Keratinocyte (primary cell): ENCODE data around the gene NCOA3. TPM values are rescaled to one million over a fixed set of nuclear protein-coding genes. Genes with fewer than 3 reads are reported as not detected.

Source experiments
- DNase-seq: peaks from one replicate; pipeline ENCODE4 v3.0.0-alpha.2; 2011; ENCODE audit warnings: low read depth, missing footprints, low spot score
- FAIRE-seq: peaks from 2 replicates; lab custom pipeline; 2011; peaks lifted over from hg19 to GRCh38; lab: Jason Lieb, UNC
- H2AFZ ChIP-seq: 2 replicates; pipeline ENCODE4 v1.6.0; 2012; ENCODE audit warnings: low read length, control low read depth, inconsistent platforms; ENCODE audit not compliant: control insufficient read depth
- H3K27ac ChIP-seq: 2 replicates; pipeline ENCODE4 v1.5.1; 2011; ENCODE audit warnings: low read length; ENCODE audit not compliant: control insufficient read depth, insufficient read depth
- H3K27me3 ChIP-seq: 3 replicates; pipeline ENCODE4 v1.6.0; 2011; ENCODE audit warnings: low read length; ENCODE audit not compliant: control insufficient read depth, insufficient read depth; ENCODE audit errors: extremely low read depth
- H3K36me3 ChIP-seq, 2 experiments: 2 replicates in 1 of 2; 3 replicates in 1 of 2; pipeline ENCODE4 v1.5.1; 2011; ENCODE audit warnings: low read length in 2 of 2, mild to moderate bottlenecking in 1 of 2; ENCODE audit not compliant: control insufficient read depth in 2 of 2, insufficient read depth in 2 of 2; ENCODE audit errors: extremely low read depth in 1 of 2
- H3K4me1 ChIP-seq: 3 replicates; pipeline ENCODE4 v1.5.1; 2011; ENCODE audit warnings: low read length; ENCODE audit not compliant: control insufficient read depth, insufficient read depth; ENCODE audit errors: extremely low read depth
- H3K4me2 ChIP-seq: 3 replicates; pipeline ENCODE4 v1.6.0; 2011; ENCODE audit warnings: low read depth, low read length; ENCODE audit not compliant: control insufficient read depth, insufficient read depth; ENCODE audit errors: extremely low read depth
- H3K4me3 ChIP-seq, 3 experiments: fragments of 200-600 bp in 1 of 3; sonication (generic) in 1 of 3; 2 replicates in 2 of 3; 3 replicates in 1 of 3; pipeline ENCODE4 v1.5.1; 2011 to 2016; ENCODE audit warnings: low read length in 3 of 3, mild to moderate bottlenecking in 3 of 3, control low read depth in 2 of 3, inconsistent platforms in 1 of 3, low read depth in 1 of 3, mixed read lengths in 1 of 3, mixed run types in 1 of 3, moderate library complexity in 1 of 3; ENCODE audit not compliant: control insufficient read depth in 2 of 3, insufficient read depth in 2 of 3; ENCODE audit errors: extremely low read depth in 1 of 3
- H3K79me2 ChIP-seq: 2 replicates; pipeline ENCODE4 v1.6.0; 2012; ENCODE audit warnings: low read length; ENCODE audit not compliant: control insufficient read depth, insufficient read depth
- H3K9ac ChIP-seq: 3 replicates; pipeline ENCODE4 v1.6.0; 2011; ENCODE audit warnings: low read length; ENCODE audit not compliant: control insufficient read depth, insufficient read depth; ENCODE audit errors: extremely low read depth
- H3K9me1 ChIP-seq: 3 replicates; pipeline ENCODE4 v1.6.0; 2011; ENCODE audit warnings: low read length; ENCODE audit not compliant: control insufficient read depth, insufficient read depth; ENCODE audit errors: extremely low read depth
- H3K9me3 ChIP-seq: 2 replicates; pipeline ENCODE4 v1.5.1; 2012; ENCODE audit warnings: low read depth, low read length; ENCODE audit not compliant: control insufficient read depth
- H4K20me1 ChIP-seq: 3 replicates; pipeline ENCODE4 v1.6.0; 2011; ENCODE audit warnings: low read length; ENCODE audit not compliant: control insufficient read depth, insufficient read depth; ENCODE audit errors: extremely low read depth
- EZH2 ChIP-seq: IDR thresholded peaks from one replicate; pipeline ENCODE4 v1.6.1; 2012; ENCODE audit warnings: inconsistent platforms, mild to moderate bottlenecking, low read length, moderate library complexity
- dilution Hi-C: fragments of 300-500 bp; cut with MboI; formaldehyde crosslinking; loops from one replicate; pipeline ENCODE4 v1.7.0; 2020; ENCODE audit warnings: low sequenced_read_pairs; ENCODE audit not compliant: extremely low pct_ligation_motif_present
- polyA plus RNA-seq, 5 experiments: library from polyadenylated mRNA; depleted of rRNA in 3 of 5; stranded (reverse) in 3 of 5; stranded (forward) in 1 of 5; unstranded in 1 of 5; fragments of >200 nt; gene quantifications; 1 replicate in 1 of 5; 2 replicates in 3 of 5; 3 replicates in 1 of 5; pipeline versions ENCODE4 v1.2.1 to v1.2.3, GENCODE V29; 2011 to 2012; ENCODE audit warnings: missing spikeins in 2 of 5, low read depth in 1 of 5, low replicate concordance in 1 of 5
- TF ChIP-seq, protein P1 (sequence below), 3 experiments: IDR thresholded peaks in 1 of 3; conservative IDR thresholded peaks in 1 of 3; optimal IDR thresholded peaks in 1 of 3; 2 replicates in 2 of 3; 3 replicates in 1 of 3; pipeline versions ENCODE3 to v1.5.1; 2011; ENCODE audit warnings: low read length in 3 of 3, mild to moderate bottlenecking in 3 of 3, moderate library complexity in 2 of 3, control low read depth in 1 of 3, inconsistent platforms in 1 of 3; ENCODE audit not compliant: insufficient read depth in 2 of 3; ENCODE audit errors: extremely low read depth in 1 of 3

NCOA3 gene
- polyA plus RNA-seq, 1 donor (not counting 4 experiments of a cell fraction or from before 2014, with no cell fraction given): 25.8 TPM

DNA sequence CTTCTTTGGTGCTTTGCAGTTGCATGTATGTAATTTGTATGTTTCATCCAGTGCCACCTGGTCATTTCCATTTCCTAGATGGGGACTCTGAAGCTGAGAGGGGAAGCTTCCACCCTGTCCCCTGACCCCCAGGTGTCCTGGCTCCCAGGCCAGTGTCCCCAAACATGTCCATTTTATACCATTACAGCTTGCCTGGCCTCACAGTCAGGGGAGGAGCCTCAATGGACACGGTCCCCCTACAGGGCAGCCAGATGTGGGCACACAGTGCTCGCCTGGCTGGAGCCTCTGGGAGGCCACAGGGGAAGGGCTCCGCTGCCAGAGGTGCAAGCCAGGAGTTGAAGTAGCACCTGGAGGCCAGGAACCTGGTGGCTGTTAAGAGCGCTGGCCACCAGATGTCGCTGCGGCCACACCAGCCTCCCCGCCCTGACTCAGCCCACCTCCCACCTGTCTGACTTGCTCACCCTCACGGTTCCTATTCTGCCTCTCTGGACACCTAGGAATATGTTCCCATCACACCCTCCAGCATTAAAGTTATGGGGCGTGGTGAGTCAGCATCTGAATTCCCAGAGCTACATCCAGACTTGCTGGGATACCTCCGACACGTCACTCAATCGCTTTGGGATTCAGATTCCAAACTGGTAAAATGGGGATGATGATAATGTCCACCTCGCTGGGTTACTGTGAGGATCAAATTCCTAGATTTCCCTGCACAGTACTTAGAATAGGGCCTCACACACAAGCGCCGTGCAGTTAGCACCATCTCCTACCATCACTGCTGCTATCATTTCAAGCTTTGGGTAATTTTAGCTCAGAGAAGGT is 176.2 kb downstream of the NCOA3 start:
- DNase-seq (no peak), FAIRE-seq (no peak)
- Histone ChIP-seq H3K4me1 (no peaks in the 10 kb centered on the region), H3K9me1 (no peaks in the 10 kb centered on the region), H3K27ac (no peak overlapping the region), H3K79me2 (no peaks in the 10 kb centered on the region), H3K9me3 (no peaks in the 10 kb centered on the region), H2AFZ (no peak overlapping the region), H3K27me3 (no peaks in the 10 kb centered on the region), H3K4me3 (no peak overlapping the region), H3K4me2 (no peak overlapping the region), H3K9ac (no peak overlapping the region), H3K36me3 (peaks cover 22 to 37% of the 10 kb centered on the region in 2 experiments), H4K20me1 (no peaks in the 10 kb centered on the region)
- dilution Hi-C loops: no loop called here
- TF ChIP-seq EZH2: no peak
- TF ChIP-seq, protein P1, sequence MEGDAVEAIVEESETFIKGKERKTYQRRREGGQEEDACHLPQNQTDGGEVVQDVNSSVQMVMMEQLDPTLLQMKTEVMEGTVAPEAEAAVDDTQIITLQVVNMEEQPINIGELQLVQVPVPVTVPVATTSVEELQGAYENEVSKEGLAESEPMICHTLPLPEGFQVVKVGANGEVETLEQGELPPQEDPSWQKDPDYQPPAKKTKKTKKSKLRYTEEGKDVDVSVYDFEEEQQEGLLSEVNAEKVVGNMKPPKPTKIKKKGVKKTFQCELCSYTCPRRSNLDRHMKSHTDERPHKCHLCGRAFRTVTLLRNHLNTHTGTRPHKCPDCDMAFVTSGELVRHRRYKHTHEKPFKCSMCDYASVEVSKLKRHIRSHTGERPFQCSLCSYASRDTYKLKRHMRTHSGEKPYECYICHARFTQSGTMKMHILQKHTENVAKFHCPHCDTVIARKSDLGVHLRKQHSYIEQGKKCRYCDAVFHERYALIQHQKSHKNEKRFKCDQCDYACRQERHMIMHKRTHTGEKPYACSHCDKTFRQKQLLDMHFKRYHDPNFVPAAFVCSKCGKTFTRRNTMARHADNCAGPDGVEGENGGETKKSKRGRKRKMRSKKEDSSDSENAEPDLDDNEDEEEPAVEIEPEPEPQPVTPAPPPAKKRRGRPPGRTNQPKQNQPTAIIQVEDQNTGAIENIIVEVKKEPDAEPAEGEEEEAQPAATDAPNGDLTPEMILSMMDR (optimal IDR thresholded peaks at IDR 0.05 in 1 of 3, IDR thresholded peaks at IDR 0.05 in 1 of 3, conservative IDR thresholded peaks at IDR 0.05 in 1 of 3; ENCODE audit: extremely low read depth in 1 of 3, insufficient read depth in 2 of 3, low read length in 3 of 3): peak; percentile 82 to 94 (median 94)

DNA sequence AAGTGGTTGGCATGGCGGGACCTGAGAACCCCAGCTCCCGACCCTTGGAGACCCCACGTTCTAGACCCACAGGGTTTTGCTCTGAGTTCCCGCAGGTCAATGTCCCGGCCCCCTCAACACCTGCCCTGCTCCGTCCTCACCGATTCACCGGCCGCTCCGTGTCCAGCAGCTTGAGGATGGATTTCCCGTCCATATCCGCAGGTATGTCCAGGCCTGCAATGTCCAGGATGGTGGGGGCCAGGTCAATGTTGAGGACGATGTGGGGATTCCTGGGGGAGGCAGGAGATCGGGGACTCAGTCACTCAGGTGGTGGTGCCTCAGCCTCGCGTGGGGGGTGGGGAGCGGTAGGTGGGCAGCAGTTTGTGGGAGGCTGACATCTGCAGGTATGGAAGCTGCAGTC is 176.8 kb downstream of the NCOA3 start:
- Histone ChIP-seq H3K27ac (no peak overlapping the region), H3K4me3 (no peak overlapping the region), H3K4me1 (no peaks in the 10 kb centered on the region), H2AFZ (no peak overlapping the region), H4K20me1 (no peaks in the 10 kb centered on the region), H3K9me3 (no peaks in the 10 kb centered on the region), H3K9ac (no peak overlapping the region), H3K27me3 (no peaks in the 10 kb centered on the region), H3K36me3 (peaks cover 27 to 41% of the 10 kb centered on the region in 2 experiments), H3K4me2 (no peak overlapping the region), H3K9me1 (no peaks in the 10 kb centered on the region), H3K79me2 (no peaks in the 10 kb centered on the region)
- TF ChIP-seq EZH2: no peak
- TF ChIP-seq, protein P1 (optimal IDR thresholded peaks at IDR 0.05 in 1 of 3, IDR thresholded peaks at IDR 0.05 in 1 of 3, conservative IDR thresholded peaks at IDR 0.05 in 1 of 3; ENCODE audit: extremely low read depth in 1 of 3, insufficient read depth in 2 of 3, low read length in 3 of 3): no peak
- dilution Hi-C loops: no loop called here
- FAIRE-seq: no peak
- no peak for DNase-seq
